ENCODE data around the gene SLC23A1. TPM values are rescaled to one million over a fixed set of nuclear protein-coding genes. Genes with fewer than 3 reads are reported as not detected.

The SLC23A1 gene
- total and polyA plus RNA-seq, 2 donors (not counting 1 experiment from before 2014, with no cell fraction given) = 5.8 to 9.6 TPM

DNA sequence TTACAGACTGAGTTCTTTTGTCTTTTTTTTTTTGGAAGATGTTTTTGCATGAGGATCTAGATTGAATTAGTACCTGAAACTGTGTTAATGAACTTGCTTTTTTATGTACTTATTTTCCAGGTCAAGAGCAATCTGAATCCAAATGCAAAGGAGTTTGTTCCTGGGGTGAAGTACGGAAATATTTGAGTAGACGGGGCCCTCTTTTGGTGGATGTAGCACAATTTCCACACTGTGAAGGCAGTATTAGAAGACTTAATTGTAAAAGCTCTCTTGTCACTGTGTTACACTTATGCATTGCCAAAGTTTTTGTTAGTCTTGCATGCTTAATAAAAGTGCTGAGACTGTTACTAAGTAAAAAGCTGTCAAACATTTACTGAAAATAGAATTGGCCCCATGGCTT, 14.5 kb downstream of the SLC23A1 start:
- ChIA-PET CTCF (interaction anchor here (0.8 to 2.4 kb wide), 7 partner anchors 9 to 544 kb away, joined by 3 to 10 read pairs (median 3); partner anchors contain the start of genes MZB1 and PAIP2), POLR2A (interaction anchor here (0.7 kb wide), 1 partner anchor 19 kb away, joined by 3 read pairs; no protein-coding TSS in a partner anchor)
- no peak overlapping the region for H3K4me3 Mint-ChIP-seq

DNA sequence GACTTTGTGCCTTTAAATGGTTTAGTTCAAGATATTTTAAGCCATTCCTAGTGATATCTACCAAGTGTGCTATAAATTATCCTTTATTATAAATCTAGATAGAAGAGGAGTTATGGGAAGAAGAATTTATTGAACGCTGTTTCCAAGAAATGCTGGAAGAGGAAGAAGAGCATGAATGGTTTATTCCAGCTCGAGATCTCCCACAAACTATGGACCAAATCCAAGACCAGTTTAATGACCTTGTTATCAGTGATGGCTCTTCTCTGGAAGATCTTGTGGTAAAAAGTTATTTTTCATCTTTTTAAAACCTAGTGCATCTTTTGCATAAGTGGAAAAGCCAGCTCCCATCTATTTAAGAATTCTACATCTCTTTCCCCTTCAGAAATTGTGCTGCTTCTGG, 18.6 kb downstream of the SLC23A1 start:
- no peak overlapping the region for H2AFZ ChIP-seq (ENCODE audit: insufficient read depth, low read depth, low read length, poor library complexity, severe bottlenecking)
- H4K20me1 ChIP-seq (ENCODE audit: control insufficient read depth, insufficient read depth, low read length, poor library complexity, severe bottlenecking) = peaks cover 43% of the 10 kb centered on the region
- no peak overlapping the region for H3K27ac ChIP-seq (ENCODE audit: low read length in 2 of 2)
- Mint-ChIP-seq H3K27me3 (no peaks in the 10 kb centered on the region), H3K4me3 (no peak overlapping the region), H3K27ac (no peak overlapping the region), H3K9me3 (ENCODE audit: insufficient read depth) (no peaks in the 10 kb centered on the region), H3K4me1 (peaks cover 8% of the 10 kb centered on the region)
- H3K79me2 ChIP-seq (ENCODE audit: control insufficient read depth, insufficient read depth, low read length) = peaks cover 39% of the 10 kb centered on the region
- no peak for DNase-seq
- peaks cover 13 to 42% of the 10 kb centered on the region in 2 experiments for H3K36me3 ChIP-seq (replicated peaks in 1 of 2; ENCODE audit: control extremely low read depth in 1 of 2, control insufficient read depth in 1 of 2, extremely low read depth in 1 of 2, insufficient read depth in 2 of 2, low read length in 1 of 2)
- no peaks in the 10 kb centered on the region for H3K27me3 ChIP-seq (replicated peaks in 1 of 4; ENCODE audit: control extremely low read depth in 1 of 4, control insufficient read depth in 3 of 4, insufficient read depth in 4 of 4, low read length in 3 of 4)
- POLR2A ChIA-PET = no interaction called here
- H3K4me1 ChIP-seq (ENCODE audit: control insufficient read depth in 2 of 2, insufficient read depth in 2 of 2, low read length in 2 of 2) = no peaks in the 10 kb centered on the region
- no peak for ATAC-seq (ENCODE audit: low read depth)
- H3K9ac ChIP-seq (ENCODE audit: low read length) = no peak overlapping the region
- TF ChIP-seq, protein P1, sequence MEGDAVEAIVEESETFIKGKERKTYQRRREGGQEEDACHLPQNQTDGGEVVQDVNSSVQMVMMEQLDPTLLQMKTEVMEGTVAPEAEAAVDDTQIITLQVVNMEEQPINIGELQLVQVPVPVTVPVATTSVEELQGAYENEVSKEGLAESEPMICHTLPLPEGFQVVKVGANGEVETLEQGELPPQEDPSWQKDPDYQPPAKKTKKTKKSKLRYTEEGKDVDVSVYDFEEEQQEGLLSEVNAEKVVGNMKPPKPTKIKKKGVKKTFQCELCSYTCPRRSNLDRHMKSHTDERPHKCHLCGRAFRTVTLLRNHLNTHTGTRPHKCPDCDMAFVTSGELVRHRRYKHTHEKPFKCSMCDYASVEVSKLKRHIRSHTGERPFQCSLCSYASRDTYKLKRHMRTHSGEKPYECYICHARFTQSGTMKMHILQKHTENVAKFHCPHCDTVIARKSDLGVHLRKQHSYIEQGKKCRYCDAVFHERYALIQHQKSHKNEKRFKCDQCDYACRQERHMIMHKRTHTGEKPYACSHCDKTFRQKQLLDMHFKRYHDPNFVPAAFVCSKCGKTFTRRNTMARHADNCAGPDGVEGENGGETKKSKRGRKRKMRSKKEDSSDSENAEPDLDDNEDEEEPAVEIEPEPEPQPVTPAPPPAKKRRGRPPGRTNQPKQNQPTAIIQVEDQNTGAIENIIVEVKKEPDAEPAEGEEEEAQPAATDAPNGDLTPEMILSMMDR (IDR thresholded peaks at IDR 0.05) = no peak
- no peak for TF ChIP-seq EZH2 (IDR thresholded peaks at IDR 0.05; ENCODE audit: borderline replicate concordance, insufficient read depth, low read depth, low read length, poor library complexity, severe bottlenecking)
- no peak overlapping the region for H3K4me2 ChIP-seq (replicated peaks; ENCODE audit: low read depth, low read length, poor library complexity, severe bottlenecking)
- H3K9me3 ChIP-seq (ENCODE audit: control extremely low read depth in 1 of 3, control insufficient read depth in 2 of 3, insufficient read depth in 1 of 3, low read length in 2 of 3) = no peaks in the 10 kb centered on the region
- H3K4me3 ChIP-seq (ENCODE audit: control extremely low read depth in 1 of 5, extremely low read depth in 1 of 5, insufficient read depth in 1 of 5, low read depth in 2 of 5, low read length in 4 of 5) = no peak overlapping the region
- WGBS (ENCODE audit: insufficient coverage) = no CpG with 5 or more reads among the region's 2 CpGs
- intact Hi-C loops (cut with micrococcal nuclease) = no loop called here
- CTCF ChIA-PET = interaction anchor here (1.2 kb wide), 1 partner anchor 23 kb away, joined by 3 read pairs; the partner anchor contains the start of gene PAIP2

More for the DNA sequence above, 14.5 kb downstream of the SLC23A1 start:
- no peak for TF ChIP-seq EZH2 (IDR thresholded peaks at IDR 0.05; ENCODE audit: borderline replicate concordance, insufficient read depth, low read depth, low read length, poor library complexity, severe bottlenecking)
- TF ChIP-seq, protein P1 (IDR thresholded peaks at IDR 0.05) = no peak
- Histone ChIP-seq H4K20me1 (ENCODE audit: control insufficient read depth, insufficient read depth, low read length, poor library complexity, severe bottlenecking) (peaks cover 3% of the 10 kb centered on the region), H3K79me2 (ENCODE audit: control insufficient read depth, insufficient read depth, low read length) (peaks cover under 1% of the 10 kb centered on the region), H3K27me3 (replicated peaks in 1 of 4; ENCODE audit: control extremely low read depth in 1 of 4, control insufficient read depth in 3 of 4, insufficient read depth in 4 of 4, low read length in 3 of 4) (no peaks in the 10 kb centered on the region), H3K9me3 (ENCODE audit: control extremely low read depth in 1 of 3, control insufficient read depth in 2 of 3, insufficient read depth in 1 of 3, low read length in 2 of 3) (no peaks in the 10 kb centered on the region), H3K36me3 (replicated peaks in 1 of 2; ENCODE audit: control extremely low read depth in 1 of 2, control insufficient read depth in 1 of 2, extremely low read depth in 1 of 2, insufficient read depth in 2 of 2, low read length in 1 of 2) (peaks cover 15 to 63% of the 10 kb centered on the region in 2 experiments), H3K9ac (ENCODE audit: low read length) (no peak overlapping the region), H3K27ac (ENCODE audit: low read length in 2 of 2) (no peak overlapping the region), H3K4me1 (ENCODE audit: control insufficient read depth in 2 of 2, insufficient read depth in 2 of 2, low read length in 2 of 2) (no peaks in the 10 kb centered on the region), H3K4me3 (ENCODE audit: control extremely low read depth in 1 of 5, extremely low read depth in 1 of 5, insufficient read depth in 1 of 5, low read depth in 2 of 5, low read length in 4 of 5) (no peak overlapping the region), H3K4me2 (replicated peaks; ENCODE audit: low read depth, low read length, poor library complexity, severe bottlenecking) (no peak overlapping the region), H2AFZ (ENCODE audit: insufficient read depth, low read depth, low read length, poor library complexity, severe bottlenecking) (no peak overlapping the region)
- H3K27ac Mint-ChIP-seq = no peak overlapping the region
- H3K9me3 Mint-ChIP-seq (ENCODE audit: insufficient read depth) = no peaks in the 10 kb centered on the region
- intact Hi-C loops (cut with micrococcal nuclease) = no loop called here
- H3K27me3 Mint-ChIP-seq = no peaks in the 10 kb centered on the region
- ATAC-seq (ENCODE audit: low read depth) = no peak
- no peak for DNase-seq
- H3K4me1 Mint-ChIP-seq = no peaks in the 10 kb centered on the region
- 83% methylated on average over 2 of the region's 2 CpGs for WGBS (ENCODE audit: insufficient coverage)
